ENCODE data around the gene LAP3. TPM values are rescaled to one million over a fixed set of nuclear protein-coding genes. Genes with fewer than 3 reads are reported as not detected.
"Not testable (repeated sequence)": the region's sequence is repeated elsewhere in the genome, so short reads cannot be mapped to it uniquely, and the experiment has no call there.

The LAP3 gene
- polyA plus RNA-seq, 1 experiment = 63.3 TPM

DNA sequence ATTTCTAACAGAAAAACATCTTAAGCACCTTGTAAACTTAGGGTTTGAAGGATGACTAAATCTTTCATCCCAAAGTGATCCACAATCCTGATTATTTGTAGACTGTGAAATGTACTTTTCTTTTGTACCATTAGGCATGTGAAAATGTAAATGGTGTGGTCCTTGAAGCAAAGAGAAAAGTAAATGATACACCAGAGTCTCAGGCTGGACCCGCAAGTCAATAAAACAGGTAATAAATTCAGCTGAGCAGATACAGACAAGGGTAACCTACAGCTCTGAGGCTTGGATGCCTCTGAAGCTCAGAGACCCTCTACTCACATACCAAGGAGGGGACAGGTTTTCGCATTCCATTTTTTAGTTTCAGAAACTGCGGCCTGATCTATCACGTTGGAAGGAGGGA, 2.8 kb upstream of the LAP3 start:
- TF ChIP-seq, protein P1, sequence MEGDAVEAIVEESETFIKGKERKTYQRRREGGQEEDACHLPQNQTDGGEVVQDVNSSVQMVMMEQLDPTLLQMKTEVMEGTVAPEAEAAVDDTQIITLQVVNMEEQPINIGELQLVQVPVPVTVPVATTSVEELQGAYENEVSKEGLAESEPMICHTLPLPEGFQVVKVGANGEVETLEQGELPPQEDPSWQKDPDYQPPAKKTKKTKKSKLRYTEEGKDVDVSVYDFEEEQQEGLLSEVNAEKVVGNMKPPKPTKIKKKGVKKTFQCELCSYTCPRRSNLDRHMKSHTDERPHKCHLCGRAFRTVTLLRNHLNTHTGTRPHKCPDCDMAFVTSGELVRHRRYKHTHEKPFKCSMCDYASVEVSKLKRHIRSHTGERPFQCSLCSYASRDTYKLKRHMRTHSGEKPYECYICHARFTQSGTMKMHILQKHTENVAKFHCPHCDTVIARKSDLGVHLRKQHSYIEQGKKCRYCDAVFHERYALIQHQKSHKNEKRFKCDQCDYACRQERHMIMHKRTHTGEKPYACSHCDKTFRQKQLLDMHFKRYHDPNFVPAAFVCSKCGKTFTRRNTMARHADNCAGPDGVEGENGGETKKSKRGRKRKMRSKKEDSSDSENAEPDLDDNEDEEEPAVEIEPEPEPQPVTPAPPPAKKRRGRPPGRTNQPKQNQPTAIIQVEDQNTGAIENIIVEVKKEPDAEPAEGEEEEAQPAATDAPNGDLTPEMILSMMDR (IDR thresholded peaks at IDR 0.05; ENCODE audit: low read depth, low read length) = no peak
- no peak overlapping the region for H3K4me3 ChIP-seq (ENCODE audit: low read depth, low read length)
- H3K27me3 ChIP-seq (ENCODE audit: control insufficient read depth, insufficient read depth, low read length) = no peaks in the 10 kb centered on the region
- no peak overlapping the region for H3K27ac ChIP-seq (ENCODE audit: low read depth, low read length)
- DNase-seq (ENCODE audit: low read depth, low spot score) = no peak
- POLR2A ChIA-PET = no interaction called here
- CTCF ChIA-PET = interaction anchor here (0.6 to 3.7 kb wide), 2 partner anchors 9 to 25 kb away, joined by 3 to 17 read pairs; no protein-coding TSS in a partner anchor
- no peaks in the 10 kb centered on the region for H3K9me3 ChIP-seq (ENCODE audit: control insufficient read depth, insufficient read depth, low read length)

DNA sequence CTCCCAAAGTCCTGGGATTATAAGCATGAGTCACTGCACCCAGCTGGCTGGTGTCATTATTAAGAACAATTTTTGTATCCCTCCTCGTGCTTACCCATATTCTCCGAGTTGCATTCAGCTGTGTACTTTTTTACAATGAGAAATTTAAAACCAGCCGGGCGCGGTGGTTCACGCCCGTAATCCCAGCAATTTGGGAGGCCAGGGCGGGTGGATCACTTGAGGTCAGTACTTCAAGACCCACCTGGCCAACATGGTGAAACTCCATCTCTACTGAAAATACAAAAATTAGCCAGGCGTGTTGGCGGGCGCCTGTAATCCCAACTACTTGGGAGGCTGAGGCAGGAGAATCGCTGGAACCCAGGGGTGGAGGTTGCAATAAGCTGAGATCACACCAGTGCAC, 1.8 kb upstream of the LAP3 start:
- POLR2A ChIA-PET; DNase-seq (ENCODE audit: low read depth, low spot score); H3K4me3 ChIP-seq (ENCODE audit: low read depth, low read length); H3K27me3 ChIP-seq (ENCODE audit: control insufficient read depth, insufficient read depth, low read length); H3K9me3 ChIP-seq (ENCODE audit: control insufficient read depth, insufficient read depth, low read length); H3K27ac ChIP-seq (ENCODE audit: low read depth, low read length): not testable (repeated sequence)
- CTCF ChIA-PET = interaction anchor here (3.7 kb wide), 1 partner anchor 26 kb away, joined by 17 read pairs; no protein-coding TSS in a partner anchor

DNA sequence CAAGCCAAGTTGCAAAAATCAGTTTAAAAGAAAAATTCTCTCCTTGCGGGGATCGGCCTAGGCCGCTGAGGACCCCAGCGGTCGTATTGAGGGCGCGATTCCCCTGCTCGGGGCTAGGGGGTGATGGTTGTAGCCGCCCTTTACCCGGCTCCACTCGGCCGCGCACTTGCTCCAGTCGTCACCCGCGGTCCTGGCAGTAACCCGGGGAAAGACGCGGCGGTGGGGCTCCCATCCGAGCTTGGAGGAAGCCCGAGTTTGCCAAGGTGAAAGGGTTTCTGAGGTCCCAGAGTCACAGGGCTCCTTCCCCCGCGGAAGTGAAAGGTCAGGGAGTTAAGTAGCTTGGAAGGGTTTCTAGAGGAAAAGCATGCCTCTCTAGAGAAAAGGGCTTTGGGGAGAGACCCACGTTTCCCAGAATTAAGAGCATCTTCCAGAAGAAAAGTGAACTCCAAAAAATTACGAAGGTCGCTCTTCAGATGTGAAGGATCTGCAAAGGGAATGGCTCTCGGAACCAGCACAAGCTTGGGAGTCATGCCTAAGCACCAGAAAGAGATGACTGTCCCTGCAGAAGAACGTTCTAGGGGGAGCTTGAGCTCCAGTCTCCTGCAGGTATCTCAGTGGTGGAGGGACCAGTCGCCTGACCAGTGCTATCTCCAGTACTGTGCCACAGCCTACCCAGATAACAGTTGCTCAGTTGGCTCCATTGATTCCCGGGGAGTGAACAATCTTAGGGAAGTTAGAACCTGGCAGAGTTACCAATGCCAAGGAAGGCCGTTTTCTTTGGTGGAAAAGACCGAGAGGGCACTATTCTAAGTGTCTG, 875 bp downstream of the LAP3 start:
- ChIA-PET CTCF (interaction anchor here (1.0 to 1.7 kb wide), 4 partner anchors 29 to 1015 kb away, joined by 3 to 8 read pairs (median 5); no protein-coding TSS in a partner anchor), POLR2A (interaction anchor here (0.7 to 2.2 kb wide), 2 partner anchors 29 to 37 kb away, joined by 3 to 19 read pairs; partner anchors contain the start of gene MED28)
- peak overlapping the region; percentile 74 for H3K4me3 ChIP-seq (ENCODE audit: low read depth, low read length)
- H3K27ac ChIP-seq (ENCODE audit: low read depth, low read length) = peak overlapping the region; percentile 80
- TF ChIP-seq, protein P1 (IDR thresholded peaks at IDR 0.05; ENCODE audit: low read depth, low read length) = peak; percentile 5; the same call in 1 of the 2 replicates
- H3K27me3 ChIP-seq (ENCODE audit: control insufficient read depth, insufficient read depth, low read length) = no peaks in the 10 kb centered on the region
- H3K9me3 ChIP-seq (ENCODE audit: control insufficient read depth, insufficient read depth, low read length) = no peaks in the 10 kb centered on the region
- no peak for DNase-seq (ENCODE audit: low read depth, low spot score)

DNA sequence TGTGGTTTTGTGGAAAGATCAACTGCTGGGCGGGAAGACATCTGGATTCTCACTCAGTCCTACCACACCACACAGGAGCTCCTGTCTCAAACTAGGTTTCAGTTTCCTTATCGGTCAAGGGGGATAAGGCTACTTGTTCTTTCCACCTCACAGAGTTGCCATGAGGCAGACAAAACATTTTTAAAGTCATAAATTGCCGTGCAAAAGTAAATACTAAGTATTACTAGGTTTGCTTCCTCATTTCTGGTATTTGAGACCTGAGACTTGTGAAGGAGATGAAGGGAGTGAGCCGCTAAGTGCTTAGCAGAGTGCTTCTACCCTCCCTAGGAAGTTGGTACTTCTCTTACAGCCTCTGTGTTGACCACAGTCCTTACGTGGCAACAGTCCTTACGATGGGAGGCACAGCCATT, 1.5 kb downstream of the LAP3 start:
- POLR2A ChIA-PET = interaction anchor here (0.7 to 2.2 kb wide), 2 partner anchors 29 to 36 kb away, joined by 3 to 19 read pairs; partner anchors contain the start of gene MED28
- Histone ChIP-seq H3K27me3 (ENCODE audit: control insufficient read depth, insufficient read depth, low read length) (no peaks in the 10 kb centered on the region), H3K9me3 (ENCODE audit: control insufficient read depth, insufficient read depth, low read length) (no peaks in the 10 kb centered on the region), H3K27ac (ENCODE audit: low read depth, low read length) (no peak overlapping the region), H3K4me3 (ENCODE audit: low read depth, low read length) (peak overlapping the region; percentile 74)
- DNase-seq (ENCODE audit: low read depth, low spot score) = no peak
- TF ChIP-seq, protein P1 (IDR thresholded peaks at IDR 0.05; ENCODE audit: low read depth, low read length) = no peak
- CTCF ChIA-PET = interaction anchor here (0.5 to 1.7 kb wide), 5 partner anchors 30 to 1015 kb away, joined by 3 to 8 read pairs (median 4); no protein-coding TSS in a partner anchor

DNA sequence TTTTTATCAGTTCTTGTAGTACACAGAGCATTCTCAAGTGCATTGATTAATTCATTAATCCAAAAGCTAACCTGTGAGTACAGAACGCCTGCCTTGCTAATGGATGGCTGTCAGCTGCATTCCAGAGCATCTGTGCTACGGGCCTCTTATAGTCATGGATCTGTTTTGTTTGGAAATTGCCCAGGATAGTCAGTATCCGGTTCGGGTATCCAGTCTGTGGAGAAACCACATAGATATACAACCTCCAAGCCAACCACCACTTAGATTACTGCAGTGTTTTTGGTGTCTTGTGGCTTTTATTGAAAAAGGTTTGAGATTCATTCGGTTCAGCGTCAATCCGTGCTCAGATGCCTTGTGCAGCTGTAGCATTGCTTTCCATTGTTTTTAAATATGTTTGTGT, 4.0 kb downstream of the LAP3 start:
- CTCF ChIA-PET = no interaction called here
- peak; percentile 36 for DNase-seq (ENCODE audit: low read depth, low spot score)
- POLR2A ChIA-PET = no interaction called here
- no peaks in the 10 kb centered on the region for H3K9me3 ChIP-seq (ENCODE audit: control insufficient read depth, insufficient read depth, low read length)
- H3K27ac ChIP-seq (ENCODE audit: low read depth, low read length) = no peak overlapping the region
- H3K4me3 ChIP-seq (ENCODE audit: low read depth, low read length) = no peak overlapping the region
- no peaks in the 10 kb centered on the region for H3K27me3 ChIP-seq (ENCODE audit: control insufficient read depth, insufficient read depth, low read length)
- TF ChIP-seq, protein P1 (IDR thresholded peaks at IDR 0.05; ENCODE audit: low read depth, low read length) = no peak
